HepG2 (cell line): ENCODE results near the gene SEC31B. TPM values are rescaled to one million over a fixed set of nuclear protein-coding genes. Genes with fewer than 3 reads are reported as not detected.

ENCODE experiments used
- ATAC-seq: fragments of 200-7000 bp; cut with Tn5 transposase; 3 replicates; pipeline ENCODE4 v1.9.1; 2020; ENCODE audit warnings: mild to moderate bottlenecking, moderate library complexity
- BruUV-seq: library from RNA; stranded (reverse); fragments of 400-500 nt; replicated peaks from 2 replicates; lab custom pipeline; 2021; lab: Mats Ljungman, UMichigan
- CTCF ChIA-PET: fragments of 300-600 bp; formaldehyde crosslinking; extraction: SDS; loops from one replicate; lab custom pipeline; 2021; ENCODE audit warnings: low total read pairs, inconsistent platforms, low intra/inter-chr PET ratio; lab: Yijun Ruan, JAX
- POLR2A ChIA-PET: fragments of 350-600 bp; sonication (Branson Sonifier 250); formaldehyde crosslinking; loops from one replicate; lab custom pipeline; 2020; ENCODE audit warnings: antibody characterized with exemption, inconsistent platforms; lab: Yijun Ruan, JAX
- DNase-seq: peaks from one replicate; pipeline ENCODE4 v3.0.0-alpha.2; 2015; ENCODE audit warnings: low spot score
- FAIRE-seq: peaks from 3 replicates; lab custom pipeline; 2011; peaks lifted over from hg19 to GRCh38; lab: Jason Lieb, UNC
- H2AFZ ChIP-seq: one replicate; pipeline ENCODE4 v1.6.1; 2011; ENCODE audit warnings: low read length, inconsistent platforms
- H3K27ac ChIP-seq: fragments of 300-600 bp; 3 replicates; pipeline ENCODE4 v1.8.0; 2011; ENCODE audit warnings: mixed run types, mild to moderate bottlenecking, mixed read lengths, low read length, inconsistent platforms; ENCODE audit not compliant: insufficient read depth; ENCODE audit errors: extremely low read length
- H3K27me3 ChIP-seq, 2 experiments: fragments of 200-600 bp in 1 of 2; 2 replicates in 1 of 2; 3 replicates in 1 of 2; pipeline versions ENCODE4 v1.6.0 to v1.8.0; 2011; ENCODE audit warnings: low read length in 2 of 2, mild to moderate bottlenecking in 2 of 2, moderate library complexity in 2 of 2, inconsistent platforms in 1 of 2; ENCODE audit not compliant: insufficient read depth in 2 of 2, control insufficient read depth in 1 of 2
- H3K36me3 ChIP-seq, 2 experiments: fragments of 200-600 bp in 1 of 2; replicated peaks in 1 of 2; 2 replicates in 1 of 2; 3 replicates in 1 of 2; pipeline versions ENCODE4 v1.5.1 to v1.8.0; 2011; ENCODE audit warnings: low read length in 2 of 2, inconsistent platforms in 1 of 2; ENCODE audit not compliant: insufficient read depth in 2 of 2, control insufficient read depth in 1 of 2
- H3K4me1 ChIP-seq: 2 replicates; pipeline ENCODE4 v1.5.1; 2012; ENCODE audit warnings: low read length, inconsistent platforms; ENCODE audit not compliant: insufficient read depth
- H3K4me2 ChIP-seq: 2 replicates; pipeline ENCODE4 v1.6.0; 2011; ENCODE audit warnings: low read depth, low read length, inconsistent platforms
- H3K4me3 ChIP-seq, 3 experiments: fragments of 200-600 bp in 1 of 3; sonication (generic), shearing (Covaris generic) in 1 of 3; replicated peaks in 1 of 3; 2 replicates each; pipeline ENCODE4 v1.5.1; 2011 to 2016; ENCODE audit warnings: low read length in 3 of 3, inconsistent platforms in 2 of 3, low read depth in 2 of 3, mild to moderate bottlenecking in 2 of 3, control low read depth in 1 of 3, mixed read lengths in 1 of 3; ENCODE audit not compliant: insufficient read depth in 1 of 3
- H3K79me2 ChIP-seq: one replicate; pipeline ENCODE4 v1.6.1; 2011; ENCODE audit warnings: low read length, inconsistent platforms; ENCODE audit not compliant: insufficient read depth
- H3K9ac ChIP-seq: 2 replicates; pipeline ENCODE4 v1.6.0; 2011; ENCODE audit warnings: mild to moderate bottlenecking, low read depth, low read length, inconsistent platforms; ENCODE audit not compliant: insufficient read depth
- H3K9me3 ChIP-seq: 2 replicates; pipeline ENCODE4 v1.5.1; 2012; ENCODE audit warnings: mild to moderate bottlenecking, low read length
- H4K20me1 ChIP-seq: 2 replicates; pipeline ENCODE4 v1.6.0; 2011; ENCODE audit warnings: inconsistent platforms, mild to moderate bottlenecking, low read length, moderate library complexity; ENCODE audit not compliant: insufficient read depth
- AKAP8 ChIP-seq: sonication (generic); formaldehyde crosslinking; IDR thresholded peaks from 2 replicates; pipeline ENCODE4 v1.5.1; 2020; ENCODE audit warnings: mild to moderate bottlenecking, missing genetic modification reagents
- CREB1 ChIP-seq, 2 experiments: fragments of 450-650 bp in 1 of 2; IDR thresholded peaks; 2 replicates each; pipeline ENCODE4 v1.6.1; 2016 to 2017; ENCODE audit warnings: control low read depth in 1 of 2, mild to moderate bottlenecking in 1 of 2, missing compliant biosample characterization in 1 of 2, missing genetic modification characterization in 1 of 2
- ISX ChIP-seq: sonication (generic); formaldehyde crosslinking; conservative IDR thresholded peaks from 2 replicates; pipeline ENCODE4 v1.5.0; 2020; ENCODE audit warnings: missing genetic modification reagents
- LBX2 ChIP-seq: sonication (generic); formaldehyde crosslinking; IDR thresholded peaks from 2 replicates; pipeline ENCODE4 v1.5.0; 2020; ENCODE audit warnings: missing genetic modification reagents, mild to moderate bottlenecking, borderline replicate concordance
- MEF2D ChIP-seq: sonication (generic); formaldehyde crosslinking; IDR thresholded peaks from 2 replicates; pipeline ENCODE4 v1.5.1; 2020; ENCODE audit warnings: mild to moderate bottlenecking, missing genetic modification reagents
- MYC ChIP-seq: sonication (generic); formaldehyde crosslinking; IDR thresholded peaks from 2 replicates; pipeline ENCODE4 v1.9.0; 2021; ENCODE audit warnings: missing genetic modification reagents, borderline replicate concordance
- NONO ChIP-seq, 2 experiments: fragments of 450-650 bp in 1 of 2; sonication (generic) in 1 of 2; formaldehyde crosslinking in 1 of 2; IDR thresholded peaks in 1 of 2; conservative IDR thresholded peaks in 1 of 2; 2 replicates each; pipeline versions ENCODE4 v1.6.1 to v1.8.0; 2017 to 2022; ENCODE audit warnings: mild to moderate bottlenecking in 1 of 2, missing genetic modification reagents in 1 of 2, moderate library complexity in 1 of 2
- PRDM15 ChIP-seq: sonication (generic); formaldehyde crosslinking; IDR thresholded peaks from 2 replicates; pipeline ENCODE4 v1.4.0; 2020; ENCODE audit warnings: missing genetic modification reagents
- U2AF2 ChIP-seq: fragments of 200-400 bp; formaldehyde crosslinking; IDR thresholded peaks from 2 replicates; pipeline ENCODE4 v1.6.1; 2017; ENCODE audit warnings: low read depth, mild to moderate bottlenecking, low read length
- ZNF740 ChIP-seq: sonication (generic); formaldehyde crosslinking; IDR thresholded peaks from 2 replicates; pipeline ENCODE4 v1.4.0; 2020; ENCODE audit warnings: missing genetic modification reagents
- WGBS: methylation state at CpG from one replicate; pipeline ENCODE4 v1.1.6; 2017; ENCODE audit warnings: low lambda C conversion rate; 5-methylcytosine and 5-hydroxymethylcytosine counted together
- in situ Hi-C: cut with HindIII; loops from 2 replicates; pipeline ENCODE4 v1.10.0; 2017; ENCODE audit warnings: low pct_unique_long_range_greater_than_20kb; ENCODE audit not compliant: extremely low pct_ligation_motif_present
- intact Hi-C: fragments of 100-400 bp; cut with micrococcal nuclease; formaldehyde crosslinking; loops from one replicate; pipeline ENCODE4 v1.10.0; 2022; ENCODE audit not compliant: unreplicated experiment
- polyA plus RNA-seq, 8 experiments: library from polyadenylated mRNA; depleted of rRNA in 3 of 8; stranded (reverse) in 7 of 8; unstranded in 1 of 8; fragments of >200 nt; fragmentation: Illumina TruSeq in 4 of 8; extraction: Trizol in 4 of 8; gene quantifications; 2 replicates each; pipeline versions ENCODE4 v1.2.1 to v1.2.3, GENCODE V29; 2011 to 2016; ENCODE audit warnings: low read depth in 4 of 8, missing spikeins in 1 of 8, mixed read lengths in 1 of 8; ENCODE audit not compliant: insufficient read depth in 1 of 8
- total RNA-seq, 5 experiments: library from RNA; depleted of rRNA; stranded (reverse); fragments of >200 nt; fragmentation: Illumina TruSeq; extraction: Trizol; gene quantifications; 2 replicates each; pipeline ENCODE4 v1.2.3, GENCODE V29; 2016; ENCODE audit warnings: low read depth in 1 of 5
- TF ChIP-seq, protein P1 (sequence below): sonication (generic); formaldehyde crosslinking; IDR thresholded peaks from 2 replicates; pipeline ENCODE4 v1.8.1; 2023; ENCODE audit warnings: mild to moderate bottlenecking, missing genetic modification reagents, borderline replicate concordance
- TF ChIP-seq, protein P2 (sequence below), 2 experiments: sonication (generic) in 1 of 2; formaldehyde crosslinking in 1 of 2; IDR thresholded peaks; 2 replicates each; pipeline versions ENCODE4 v1.4.0 to v1.6.1; 2016 to 2020; ENCODE audit warnings: borderline replicate concordance in 1 of 2, low read depth in 1 of 2, mild to moderate bottlenecking in 1 of 2, missing genetic modification reagents in 1 of 2

Gene SEC31B
- total and polyA plus RNA-seq, 2 of the 13 experiments (the other 11 are each of a cell fraction or from before 2014, with no cell fraction given), result 2.0 to 8.3 TPM

GRCh38 chr10:100562008-100562672 is 42.5 kb upstream of the SEC31B start:
- intact Hi-C loops, result loop anchor here (5.0 kb wide), 1 partner anchor 180 kb away; no protein-coding TSS in a partner anchor
- TF ChIP-seq MYC (CRISPR knock-in tag) (no peak), LBX2 (CRISPR knock-in tag) (no peak), U2AF2 (no peak), AKAP8 (peak; percentile 72; the same call in 1 of the 2 replicates), PRDM15 (CRISPR knock-in tag) (no peak), ZNF740 (CRISPR knock-in tag) (no peak), CREB1 (IDR thresholded peaks at IDR 0.05) (no peak), CREB1 (CRISPR knock-in tag; IDR thresholded peaks at IDR 0.05) (no peak), MEF2D (CRISPR knock-in tag) (no peak), NONO (IDR thresholded peaks at IDR 0.05) (no peak), NONO (CRISPR knock-in tag; conservative IDR thresholded peaks at IDR 0.05) (peak; percentile 42; the same call in 1 of the 2 replicates), ISX (CRISPR knock-in tag) (no peak)
- TF ChIP-seq, protein P1, sequence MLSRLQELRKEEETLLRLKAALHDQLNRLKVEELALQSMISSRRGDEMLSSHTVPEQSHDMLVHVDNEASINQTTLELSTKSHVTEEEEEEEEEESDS (CRISPR knock-in tag), result no peak
- TF ChIP-seq, protein P2, sequence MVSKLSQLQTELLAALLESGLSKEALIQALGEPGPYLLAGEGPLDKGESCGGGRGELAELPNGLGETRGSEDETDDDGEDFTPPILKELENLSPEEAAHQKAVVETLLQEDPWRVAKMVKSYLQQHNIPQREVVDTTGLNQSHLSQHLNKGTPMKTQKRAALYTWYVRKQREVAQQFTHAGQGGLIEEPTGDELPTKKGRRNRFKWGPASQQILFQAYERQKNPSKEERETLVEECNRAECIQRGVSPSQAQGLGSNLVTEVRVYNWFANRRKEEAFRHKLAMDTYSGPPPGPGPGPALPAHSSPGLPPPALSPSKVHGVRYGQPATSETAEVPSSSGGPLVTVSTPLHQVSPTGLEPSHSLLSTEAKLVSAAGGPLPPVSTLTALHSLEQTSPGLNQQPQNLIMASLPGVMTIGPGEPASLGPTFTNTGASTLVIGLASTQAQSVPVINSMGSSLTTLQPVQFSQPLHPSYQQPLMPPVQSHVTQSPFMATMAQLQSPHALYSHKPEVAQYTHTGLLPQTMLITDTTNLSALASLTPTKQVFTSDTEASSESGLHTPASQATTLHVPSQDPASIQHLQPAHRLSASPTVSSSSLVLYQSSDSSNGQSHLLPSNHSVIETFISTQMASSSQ (IDR thresholded peaks at IDR 0.05; ENCODE audit: low read depth), result no peak
- TF ChIP-seq, protein P2 (CRISPR knock-in tag; IDR thresholded peaks at IDR 0.05; ENCODE audit: borderline replicate concordance), result 0 out of 2 replicates have a peak, but pooled peaks have one; percentile 13

More at GRCh38 chr10:100562008-100562672, 42.5 kb upstream of the SEC31B start:
- DNase-seq (peak; percentile 32), ATAC-seq (peak; percentile 74), FAIRE-seq (no peak)
- no peaks in the 10 kb centered on the region for H4K20me1 ChIP-seq
- in situ Hi-C loops, result loop anchor here (5.0 kb wide), 2 partner anchors 180 to 315 kb away; no protein-coding TSS in a partner anchor
- CTCF ChIA-PET, result interaction anchor here (1.0 to 2.5 kb wide), 4 partner anchors 181 to 317 kb away, joined by 3 to 16 read pairs (median 4); no protein-coding TSS in a partner anchor
- peak overlapping the region; percentile 20; the same call in 1 of the 2 replicates for H3K4me2 ChIP-seq
- H3K9ac ChIP-seq, result no peak overlapping the region
- WGBS, result 58% methylated on average over 14 of the region's 62 CpGs
- H3K27me3 ChIP-seq, result peaks cover 2% of the 10 kb centered on the region in 2 experiments; a peak in 2 of 5 replicates
- POLR2A ChIA-PET, result interaction anchor here (1.4 kb wide), 1 partner anchor 27 kb away, joined by 4 read pairs; the partner anchor contains the start of gene HIF1AN
- H2AFZ ChIP-seq, result no peak overlapping the region
- H3K9me3 ChIP-seq, result no peaks in the 10 kb centered on the region
- no TSS peak for BruUV-seq
- H3K4me3 ChIP-seq, result no peak overlapping the region
- H3K79me2 ChIP-seq, result no peaks in the 10 kb centered on the region
- no peak overlapping the region for H3K27ac ChIP-seq
- peaks cover 10% of the 10 kb centered on the region for H3K4me1 ChIP-seq
- H3K36me3 ChIP-seq, result no peaks in the 10 kb centered on the region
